ENCODE data around the gene PLCG2.
A peak's percentile ranks its signal among the peaks of the same experiment; 100 is the strongest.
"Not testable (repeated sequence)": the region's sequence is repeated elsewhere in the genome, so short reads cannot be mapped to it uniquely, and the experiment has no call there.

PLCG2 gene

GRCh38 chr16:81798311-81799137, 19.4 kb downstream of the PLCG2 start:
- DNase-seq (ENCODE audit: extremely low spot score), result peak; percentile 78
- CTCF ChIA-PET, result interaction anchor here (0.9 to 3.0 kb wide), 14 partner anchors 8 to 81 kb away, joined by 3 to 25 read pairs (median 4); no protein-coding TSS in a partner anchor
- POLR2A ChIA-PET, result interaction anchor here (0.7 to 2.1 kb wide), 13 partner anchors 8 to 65 kb away, joined by 3 to 23 read pairs (median 4); no protein-coding TSS in a partner anchor
- TF ChIP-seq CTCF (IDR thresholded peaks at IDR 0.05; ENCODE audit: control extremely low read depth, extremely low read depth, low read depth, missing control alignments), result no peak

GRCh38 chr16:81799138-81799504, 20.0 kb downstream of the PLCG2 start:
- TF ChIP-seq CTCF (IDR thresholded peaks at IDR 0.05; ENCODE audit: control extremely low read depth, extremely low read depth, low read depth, missing control alignments), result no peak
- CTCF ChIA-PET, result interaction anchor here (1.0 to 3.0 kb wide), 13 partner anchors 8 to 80 kb away, joined by 3 to 25 read pairs (median 4); no protein-coding TSS in a partner anchor
- POLR2A ChIA-PET, result interaction anchor here (0.9 to 2.1 kb wide), 10 partner anchors 8 to 29 kb away, joined by 3 to 23 read pairs (median 6); no protein-coding TSS in a partner anchor
- no peak for DNase-seq (ENCODE audit: extremely low spot score)

DNA sequence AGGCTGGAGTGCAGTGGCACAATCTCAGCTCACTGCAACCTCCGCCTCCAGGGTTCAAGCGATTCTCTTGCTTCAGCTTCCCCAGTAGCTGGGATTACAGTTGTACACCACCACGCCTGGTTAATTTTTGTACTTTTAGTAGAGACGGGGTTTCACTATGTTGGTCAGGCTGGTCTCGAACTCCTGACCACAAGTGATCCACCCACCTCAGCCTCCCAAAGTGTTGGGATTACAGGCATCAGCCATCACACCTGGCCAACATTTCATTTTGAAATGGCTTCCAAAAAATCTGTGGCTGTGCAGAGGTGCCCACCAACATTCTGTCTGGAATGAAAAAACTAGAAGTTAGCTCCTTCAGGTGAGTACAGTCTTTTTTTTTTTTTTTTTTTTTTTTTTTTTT, 22.6 kb downstream of the PLCG2 start:
- POLR2A ChIA-PET, result interaction anchor here (0.5 kb wide), 1 partner anchor 8 kb away, joined by 3 read pairs; no protein-coding TSS in a partner anchor
- CTCF ChIA-PET; DNase-seq (ENCODE audit: extremely low spot score): not testable (repeated sequence)

DNA sequence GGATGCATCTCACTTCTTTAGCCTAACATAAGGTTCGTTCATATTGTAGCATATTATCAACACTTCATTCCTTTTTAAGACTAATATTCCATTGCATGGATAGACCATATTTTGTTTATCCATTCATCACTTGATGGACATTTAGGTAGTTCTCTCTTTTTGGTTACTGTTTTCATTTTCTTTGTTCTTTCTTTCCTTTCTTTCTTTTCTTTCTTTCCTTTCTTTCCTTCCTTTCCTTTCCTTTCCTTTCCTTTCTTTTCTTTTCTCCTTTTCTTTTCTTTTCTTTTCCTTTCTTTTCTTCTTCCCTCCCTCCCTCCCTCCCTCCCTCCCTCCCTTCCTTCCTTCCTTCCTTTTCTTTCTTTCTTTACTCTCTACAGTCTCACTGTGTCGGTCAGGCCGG, 24.2 kb downstream of the PLCG2 start:
- TF ChIP-seq CTCF (IDR thresholded peaks at IDR 0.05; ENCODE audit: control extremely low read depth, extremely low read depth, low read depth, missing control alignments), result no peak
- CTCF ChIA-PET, result no interaction called here
- no peak for DNase-seq (ENCODE audit: extremely low spot score)
- POLR2A ChIA-PET, result no interaction called here

- DNase-seq (ENCODE audit: extremely low spot score), result no peak
- ChIA-PET POLR2A (interaction anchor here (6.1 kb wide), 1 partner anchor 14 kb away, joined by 45 read pairs; no protein-coding TSS in a partner anchor), CTCF (interaction anchor here (0.8 to 2.9 kb wide), 11 partner anchors 8 to 63 kb away, joined by 3 to 19 read pairs (median 4); no protein-coding TSS in a partner anchor)
- TF ChIP-seq CTCF (IDR thresholded peaks at IDR 0.05; ENCODE audit: control extremely low read depth, extremely low read depth, low read depth, missing control alignments), result no peak
Measured at GRCh38 chr16:81804134-81804610, 25.1 kb downstream of the PLCG2 start.

- no peak for DNase-seq (ENCODE audit: extremely low spot score)
- TF ChIP-seq CTCF (IDR thresholded peaks at IDR 0.05; ENCODE audit: control extremely low read depth, extremely low read depth, low read depth, missing control alignments), result no peak
- CTCF ChIA-PET, result interaction anchor here (0.7 to 2.9 kb wide), 7 partner anchors 9 to 67 kb away, joined by 3 to 19 read pairs (median 4); no protein-coding TSS in a partner anchor
- POLR2A ChIA-PET, result interaction anchor here (1.5 to 6.1 kb wide), 4 partner anchors 8 to 21 kb away, joined by 3 to 45 read pairs (median 10); no protein-coding TSS in a partner anchor
Measured at GRCh38 chr16:81806696-81807095, 27.6 kb downstream of the PLCG2 start.
